Fibroblast of lung (primary cell): ENCODE data around the gene KATNAL1.
A peak's percentile ranks its signal among the peaks of the same experiment; 100 is the strongest.

ENCODE experiments used
- EZH2 ChIP-seq: IDR thresholded peaks from 2 replicates; pipeline ENCODE4 v1.5.1; 2012; ENCODE audit warnings: low read length, control low read depth, mild to moderate bottlenecking; ENCODE audit errors: missing control alignments
- TF ChIP-seq, protein P1 (sequence below), 2 donors: IDR thresholded peaks in 1 of 2; conservative IDR thresholded peaks in 1 of 2; 1 replicate in 1 of 2; 2 replicates in 1 of 2; pipeline ENCODE4 v1.5.1; 2011 to 2012; ENCODE audit warnings: low read length in 2 of 2, control low read depth in 1 of 2, inconsistent platforms in 1 of 2, low read depth in 1 of 2, mild to moderate bottlenecking in 1 of 2

DNA sequence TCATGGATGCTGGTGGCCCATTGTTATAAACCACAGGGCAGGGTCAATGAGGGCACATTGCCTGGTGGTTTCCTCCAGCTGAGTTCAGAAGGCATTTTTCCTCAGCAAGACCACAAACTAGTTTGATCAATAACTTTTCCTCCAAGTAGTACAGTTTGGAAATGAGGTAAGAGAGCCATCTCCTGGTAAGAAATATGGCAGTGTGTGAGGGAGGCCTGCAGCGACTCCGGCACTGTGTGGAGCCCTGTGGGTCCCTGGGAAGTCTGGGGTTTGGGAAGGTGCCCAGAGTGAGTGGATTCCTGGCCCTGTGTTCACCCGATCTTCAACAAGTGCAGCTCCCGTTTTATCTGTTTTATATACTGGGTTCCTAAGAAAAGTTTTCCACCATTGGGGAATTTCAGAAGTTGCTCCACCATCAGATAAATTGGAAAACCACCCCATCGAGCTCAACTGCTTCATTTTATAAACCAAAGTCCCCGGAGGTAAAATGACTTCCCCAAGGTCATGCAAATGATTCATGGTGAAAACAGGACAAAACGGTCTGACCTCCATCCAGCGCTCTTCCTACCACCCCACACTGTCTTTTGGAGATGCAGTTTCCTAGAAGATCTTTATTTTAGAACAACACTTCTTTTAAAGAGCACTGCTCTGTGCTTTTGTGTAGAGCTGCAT, 148.4 kb downstream of the KATNAL1 start:
- TF ChIP-seq, protein P1, sequence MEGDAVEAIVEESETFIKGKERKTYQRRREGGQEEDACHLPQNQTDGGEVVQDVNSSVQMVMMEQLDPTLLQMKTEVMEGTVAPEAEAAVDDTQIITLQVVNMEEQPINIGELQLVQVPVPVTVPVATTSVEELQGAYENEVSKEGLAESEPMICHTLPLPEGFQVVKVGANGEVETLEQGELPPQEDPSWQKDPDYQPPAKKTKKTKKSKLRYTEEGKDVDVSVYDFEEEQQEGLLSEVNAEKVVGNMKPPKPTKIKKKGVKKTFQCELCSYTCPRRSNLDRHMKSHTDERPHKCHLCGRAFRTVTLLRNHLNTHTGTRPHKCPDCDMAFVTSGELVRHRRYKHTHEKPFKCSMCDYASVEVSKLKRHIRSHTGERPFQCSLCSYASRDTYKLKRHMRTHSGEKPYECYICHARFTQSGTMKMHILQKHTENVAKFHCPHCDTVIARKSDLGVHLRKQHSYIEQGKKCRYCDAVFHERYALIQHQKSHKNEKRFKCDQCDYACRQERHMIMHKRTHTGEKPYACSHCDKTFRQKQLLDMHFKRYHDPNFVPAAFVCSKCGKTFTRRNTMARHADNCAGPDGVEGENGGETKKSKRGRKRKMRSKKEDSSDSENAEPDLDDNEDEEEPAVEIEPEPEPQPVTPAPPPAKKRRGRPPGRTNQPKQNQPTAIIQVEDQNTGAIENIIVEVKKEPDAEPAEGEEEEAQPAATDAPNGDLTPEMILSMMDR (conservative IDR thresholded peaks at IDR 0.05 in 1 of 2, IDR thresholded peaks at IDR 0.05 in 1 of 2; ENCODE audit: low read depth in 1 of 2, low read length in 2 of 2): peak; percentile 49 to 53
- TF ChIP-seq EZH2: no peak
